Neural progenitor cell (in vitro differentiated cells): ENCODE measurements around the gene CENPX.

Experiments
- CTCF ChIP-seq: fragments of 200-600 bp; sonication (generic); IDR thresholded peaks from 2 replicates; pipeline ENCODE4 v1.5.1; 2017; ENCODE audit warnings: antibody characterized with exemption, mild to moderate bottlenecking
- EZH2 ChIP-seq: fragments of 200-600 bp; sonication (generic); IDR thresholded peaks from 2 replicates; pipeline ENCODE4 v1.6.1; 2017; ENCODE audit warnings: antibody characterized with exemption, mild to moderate bottlenecking, moderate library complexity
- EZH2phosphoT487 ChIP-seq: fragments of 200-600 bp; sonication (generic); IDR thresholded peaks from 2 replicates; pipeline ENCODE4 v1.6.1; 2017; ENCODE audit warnings: antibody characterized with exemption

GRCh38 chr17:82054351-82055022 is 31.8 kb upstream of the CENPX start:
- TF ChIP-seq CTCF, result no peak
- TF ChIP-seq EZH2phosphoT487, result no peak
- TF ChIP-seq EZH2, result no peak
